OCI-LY1 (cell line): ENCODE data around the gene FARSA.

Experiments used
- EZH2 ChIP-seq: fragments of 200-600 bp; sonication (generic), shearing (Covaris generic); IDR thresholded peaks from 2 replicates; pipeline ENCODE4 v1.8.0; 2017; ENCODE audit warnings: borderline replicate concordance, mixed run types, mild to moderate bottlenecking, antibody characterized with exemption, low read length, moderate library complexity, mixed read lengths
- TF ChIP-seq, protein P1 (sequence below): fragments of 200-600 bp; sonication (generic), shearing (Covaris generic); IDR thresholded peaks from 2 replicates; pipeline ENCODE4 v1.5.1; 2017; ENCODE audit warnings: mild to moderate bottlenecking, antibody characterized with exemption, low read length, moderate library complexity, mixed read lengths

DNA sequence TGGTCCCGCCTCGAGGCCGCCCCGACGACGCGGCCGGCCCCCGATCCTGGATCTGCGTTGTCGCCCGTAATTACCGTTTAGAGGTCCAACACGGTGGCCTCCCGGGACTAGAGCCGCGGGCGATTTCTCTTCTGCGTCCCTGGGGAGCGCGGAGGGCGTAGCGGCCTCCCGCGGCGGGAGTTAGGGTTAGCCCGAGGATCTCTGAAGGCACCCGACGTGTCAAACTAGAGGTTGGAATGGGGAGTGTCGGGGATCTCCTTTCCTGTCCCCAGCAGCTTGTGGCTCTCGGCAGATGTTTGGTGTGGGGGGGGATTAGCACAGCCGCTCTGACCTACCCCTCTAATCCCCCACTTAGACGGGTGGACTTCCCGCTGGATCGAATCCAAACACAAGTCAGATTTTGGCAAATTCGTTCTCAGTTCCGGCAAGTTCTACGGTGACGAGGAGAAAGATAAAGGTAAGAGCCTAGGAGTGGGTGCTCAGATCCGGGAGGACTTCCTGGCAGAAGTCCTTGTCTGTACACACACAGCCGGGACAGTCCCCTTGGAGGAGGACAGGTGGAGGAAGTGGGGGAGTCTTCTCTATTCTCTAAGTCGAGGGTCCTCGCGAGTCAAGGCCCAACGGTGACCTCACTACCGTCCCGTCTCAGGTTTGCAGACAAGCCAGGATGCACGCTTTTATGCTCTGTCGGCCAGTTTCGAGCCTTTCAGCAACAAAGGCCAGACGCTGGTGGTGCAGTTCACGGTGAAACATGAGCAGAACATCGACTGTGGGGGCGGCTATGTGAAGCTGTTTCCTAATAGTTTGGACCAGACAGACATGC lies 5.5 kb upstream of the FARSA start:
- TF ChIP-seq, protein P1, sequence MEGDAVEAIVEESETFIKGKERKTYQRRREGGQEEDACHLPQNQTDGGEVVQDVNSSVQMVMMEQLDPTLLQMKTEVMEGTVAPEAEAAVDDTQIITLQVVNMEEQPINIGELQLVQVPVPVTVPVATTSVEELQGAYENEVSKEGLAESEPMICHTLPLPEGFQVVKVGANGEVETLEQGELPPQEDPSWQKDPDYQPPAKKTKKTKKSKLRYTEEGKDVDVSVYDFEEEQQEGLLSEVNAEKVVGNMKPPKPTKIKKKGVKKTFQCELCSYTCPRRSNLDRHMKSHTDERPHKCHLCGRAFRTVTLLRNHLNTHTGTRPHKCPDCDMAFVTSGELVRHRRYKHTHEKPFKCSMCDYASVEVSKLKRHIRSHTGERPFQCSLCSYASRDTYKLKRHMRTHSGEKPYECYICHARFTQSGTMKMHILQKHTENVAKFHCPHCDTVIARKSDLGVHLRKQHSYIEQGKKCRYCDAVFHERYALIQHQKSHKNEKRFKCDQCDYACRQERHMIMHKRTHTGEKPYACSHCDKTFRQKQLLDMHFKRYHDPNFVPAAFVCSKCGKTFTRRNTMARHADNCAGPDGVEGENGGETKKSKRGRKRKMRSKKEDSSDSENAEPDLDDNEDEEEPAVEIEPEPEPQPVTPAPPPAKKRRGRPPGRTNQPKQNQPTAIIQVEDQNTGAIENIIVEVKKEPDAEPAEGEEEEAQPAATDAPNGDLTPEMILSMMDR = no peak
- TF ChIP-seq EZH2 = no peak
